Esophagus (tissue), 2 donors: Measurements from ENCODE around the gene IDI1. TPM values are rescaled to one million over a fixed set of nuclear protein-coding genes. Genes with fewer than 3 reads are reported as not detected.
"Not testable (repeated sequence)": the region's sequence is repeated elsewhere in the genome, so short reads cannot be mapped to it uniquely, and the experiment has no call there.

Experiments used
- H3K27ac ChIP-seq, 2 donors: one replicate each; pipeline ENCODE4 v1.5.1; 2013; ENCODE audit warnings: low read depth in 2 of 2, mild to moderate bottlenecking in 2 of 2, inconsistent platforms in 1 of 2, low read length in 1 of 2, moderate library complexity in 1 of 2
- H3K27me3 ChIP-seq, 2 donors: one replicate each; pipeline ENCODE4 v1.6.1; 2013; ENCODE audit warnings: low read length in 2 of 2, control low read depth in 1 of 2, mild to moderate bottlenecking in 1 of 2; ENCODE audit not compliant: insufficient read depth in 2 of 2, control insufficient read depth in 1 of 2
- H3K36me3 ChIP-seq, 2 donors: one replicate each; pipeline ENCODE4 v1.6.1; 2013; ENCODE audit warnings: low read length in 1 of 2; ENCODE audit not compliant: control insufficient read depth in 2 of 2, insufficient read depth in 2 of 2
- H3K4me1 ChIP-seq, 2 donors: one replicate each; pipeline ENCODE4 v1.6.1; 2013; ENCODE audit warnings: low read length in 1 of 2; ENCODE audit not compliant: control insufficient read depth in 2 of 2, insufficient read depth in 2 of 2
- H3K4me3 ChIP-seq, 2 donors: one replicate each; pipeline ENCODE4 v1.5.1; 2013; ENCODE audit warnings: low read length in 2 of 2, mild to moderate bottlenecking in 2 of 2, low read depth in 1 of 2, moderate library complexity in 1 of 2
- H3K9me3 ChIP-seq, 2 donors: one replicate each; pipeline ENCODE4 v1.6.1; 2013; ENCODE audit warnings: mild to moderate bottlenecking in 2 of 2, low read depth in 1 of 2, low read length in 1 of 2, moderate library complexity in 1 of 2; ENCODE audit not compliant: control insufficient read depth in 2 of 2, insufficient read depth in 1 of 2
- WGBS, 2 donors: extraction: QIAGEN DNeasy Blood & Tissue Kit; methylation state at CpG; one replicate each; pipeline ENCODE4 v1.1.7; 2013; 5-methylcytosine and 5-hydroxymethylcytosine counted together
- polyA plus RNA-seq, 2 donors: library from polyadenylated mRNA; stranded (reverse); fragments of 200-250 nt; gene quantifications; one replicate each; pipeline ENCODE4 v1.2.3, GENCODE V29; 2013
- donor health status: healthy with polysubstance abuse.
- donor health status: Bipolar disorder and iron deficiency.

IDI1 gene
- polyA plus RNA-seq, 2 donors: 44.5 to 51.4 TPM

DNA sequence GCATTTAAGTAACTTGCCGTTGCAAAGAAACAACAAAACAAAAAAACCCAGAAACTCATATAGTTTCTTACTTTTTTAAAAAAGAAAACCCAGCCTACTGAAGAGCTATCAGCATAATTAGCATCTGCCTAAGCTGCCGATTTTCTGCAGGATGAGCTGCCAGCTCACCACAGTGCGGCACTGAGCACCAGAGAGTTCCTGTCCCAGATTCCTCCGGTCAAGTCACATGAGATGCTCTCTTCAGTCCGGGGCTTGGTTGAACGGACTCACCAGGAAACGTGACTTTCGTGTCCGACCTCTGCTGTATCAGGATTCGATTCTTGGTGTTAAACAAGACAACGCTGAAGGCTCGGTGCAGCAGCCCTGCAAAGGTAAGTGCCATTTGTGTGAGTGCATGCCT, 26.5 kb downstream of the IDI1 start:
- Histone ChIP-seq H3K9me3 (no peaks in the 10 kb centered on the region), H3K27ac (no peak overlapping the region), H3K36me3 (peaks cover 2 to 9% of the 10 kb centered on the region in 2 donors), H3K27me3 (no peaks in the 10 kb centered on the region), H3K4me1 (no peaks in the 10 kb centered on the region), H3K4me3 (no peak overlapping the region)
- WGBS, 2 donors: 80 to 87% methylated on average over 12 of the region's 12 CpGs

DNA sequence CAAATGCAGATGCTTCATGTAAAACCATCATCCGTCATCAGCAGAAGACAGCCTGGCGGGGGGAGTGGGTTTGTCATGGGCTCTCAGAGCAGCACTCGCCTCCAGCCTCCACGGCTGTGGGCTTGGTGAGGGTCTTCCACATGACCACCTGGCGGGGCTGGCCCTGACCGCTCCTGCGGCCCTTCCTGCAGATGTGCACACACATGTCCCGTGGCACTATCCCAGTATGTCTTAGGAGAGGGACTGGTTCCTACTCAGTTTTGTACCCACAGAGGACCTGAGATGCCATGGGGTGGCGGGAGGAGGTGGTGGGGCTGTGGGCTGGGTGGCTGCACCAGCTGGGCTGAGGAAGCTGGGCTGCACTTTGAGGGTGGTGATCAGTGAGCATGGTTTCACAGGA, 28.0 kb downstream of the IDI1 start:
- H3K27ac ChIP-seq: no peak overlapping the region
- H3K27me3 ChIP-seq: no peaks in the 10 kb centered on the region
- H3K4me3 ChIP-seq: no peak overlapping the region
- H3K9me3 ChIP-seq: no peaks in the 10 kb centered on the region
- 90 to 95% methylated on average over 9 of the region's 9 CpGs for WGBS, 2 donors
- H3K4me1 ChIP-seq: no peaks in the 10 kb centered on the region
- H3K36me3 ChIP-seq: peaks cover 4 to 14% of the 10 kb centered on the region in 2 donors

DNA sequence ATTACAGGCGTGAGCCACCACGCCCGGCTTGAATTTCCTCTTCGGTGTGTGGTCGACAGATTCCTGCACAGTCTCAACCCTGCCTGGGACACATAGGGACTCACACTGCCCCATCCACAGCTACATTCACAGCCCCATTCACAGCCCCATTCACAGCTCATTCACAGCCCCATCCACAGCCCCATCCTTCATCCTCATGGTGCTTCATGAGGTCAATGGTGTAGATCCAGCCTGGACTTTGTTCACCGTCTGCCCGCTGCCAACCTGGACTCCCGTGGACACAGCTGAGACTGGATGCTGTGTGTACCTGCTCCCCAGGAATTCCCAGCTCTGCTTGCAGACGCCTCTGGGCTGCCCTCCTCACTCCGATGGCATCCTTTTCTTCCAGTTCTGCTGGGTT, 28.5 kb downstream of the IDI1 start:
- no peaks in the 10 kb centered on the region for H3K27me3 ChIP-seq
- no peak overlapping the region for H3K4me3 ChIP-seq
- 92 to 93% methylated on average over 10 of the region's 10 CpGs for WGBS, 2 donors
- H3K27ac ChIP-seq: no peak overlapping the region
- H3K4me1 ChIP-seq: no peaks in the 10 kb centered on the region
- H3K36me3 ChIP-seq: peaks cover 7 to 19% of the 10 kb centered on the region in 2 donors
- no peaks in the 10 kb centered on the region for H3K9me3 ChIP-seq

DNA sequence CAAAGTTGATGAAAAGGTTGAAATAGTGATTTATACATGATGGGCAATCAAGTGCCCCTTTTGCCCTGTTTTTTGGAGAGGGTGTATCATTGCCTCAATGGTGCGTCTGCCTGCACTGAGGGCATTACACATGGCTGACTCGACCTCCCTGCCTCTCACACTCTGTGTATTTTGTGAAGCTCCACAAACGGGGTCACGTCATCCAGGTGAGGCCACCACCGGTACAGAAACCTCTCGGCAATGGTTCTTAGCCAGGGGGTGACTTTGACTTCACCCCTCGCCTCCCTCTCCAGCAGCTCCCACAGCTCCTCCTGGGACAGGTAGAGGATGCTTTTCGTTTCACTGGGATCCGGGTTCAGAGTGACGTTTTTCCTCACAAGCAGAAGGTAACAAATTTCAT, 29.6 kb downstream of the IDI1 start:
- Histone ChIP-seq H3K9me3 (no peaks in the 10 kb centered on the region), H3K27me3 (no peaks in the 10 kb centered on the region), H3K27ac (no peak overlapping the region), H3K4me1 (no peaks in the 10 kb centered on the region), H3K36me3 (peaks cover 9 to 20% of the 10 kb centered on the region in 2 donors), H3K4me3 (no peak overlapping the region)
- WGBS, 2 donors: 89 to 93% methylated on average over 10 of the region's 10 CpGs

DNA sequence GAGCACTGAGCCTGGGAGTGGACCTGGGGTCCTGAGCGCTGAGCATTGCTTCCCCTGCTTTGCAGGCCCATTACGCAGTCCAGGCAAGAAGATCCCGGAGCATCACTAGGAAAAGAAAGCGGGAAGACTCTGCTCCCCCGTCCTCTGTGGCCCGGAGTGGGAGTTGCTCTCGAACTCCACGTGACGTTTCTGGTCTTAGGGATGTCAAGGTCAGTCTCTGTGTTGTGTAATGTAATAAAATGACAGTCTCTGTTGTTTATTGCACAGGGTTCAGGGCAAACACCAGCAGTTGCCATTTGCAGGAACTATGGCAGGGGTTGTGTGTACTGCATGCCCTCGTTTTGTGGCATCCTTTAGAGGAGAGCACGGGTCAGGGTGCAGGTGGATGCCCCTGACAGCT, 33.2 kb downstream of the IDI1 start:
- Histone ChIP-seq H3K4me1 (no peaks in the 10 kb centered on the region), H3K36me3 (peaks cover 22 to 38% of the 10 kb centered on the region in 2 donors), H3K27me3 (no peaks in the 10 kb centered on the region), H3K4me3 (no peak overlapping the region), H3K27ac (no peak overlapping the region), H3K9me3 (no peaks in the 10 kb centered on the region)
- 93 to 96% methylated on average over 11 of the region's 11 CpGs for WGBS, 2 donors

DNA sequence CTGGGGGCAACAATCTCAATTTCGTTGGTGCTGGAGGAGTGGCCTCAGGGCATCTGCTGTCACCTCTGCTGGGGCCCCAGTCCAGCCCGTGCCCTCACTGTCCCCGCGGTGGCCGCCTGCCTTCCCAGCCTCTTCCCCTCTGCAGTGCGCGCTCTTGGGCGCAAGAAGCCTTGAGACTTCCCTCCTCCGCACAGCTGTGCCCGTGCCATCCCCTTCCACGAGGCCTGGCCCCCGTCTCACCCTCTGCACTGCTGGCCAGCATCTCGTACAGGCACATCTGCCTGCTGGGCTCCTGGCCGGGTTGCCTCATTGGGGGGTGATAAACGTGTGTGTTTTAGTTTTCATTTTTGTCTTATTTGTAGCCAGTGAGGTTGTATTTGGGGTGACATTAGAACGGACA, 37.2 kb downstream of the IDI1 start:
- Histone ChIP-seq H3K9me3 (peaks cover 0 to under 1% of the 10 kb centered on the region in 2 donors), H3K4me3 (no peak overlapping the region), H3K27me3 (no peaks in the 10 kb centered on the region), H3K4me1 (no peaks in the 10 kb centered on the region), H3K36me3 (peaks cover 33 to 46% of the 10 kb centered on the region in 2 donors), H3K27ac (no peak overlapping the region)
- 95% methylated on average over 16 of the region's 16 CpGs for WGBS, 2 donors

DNA sequence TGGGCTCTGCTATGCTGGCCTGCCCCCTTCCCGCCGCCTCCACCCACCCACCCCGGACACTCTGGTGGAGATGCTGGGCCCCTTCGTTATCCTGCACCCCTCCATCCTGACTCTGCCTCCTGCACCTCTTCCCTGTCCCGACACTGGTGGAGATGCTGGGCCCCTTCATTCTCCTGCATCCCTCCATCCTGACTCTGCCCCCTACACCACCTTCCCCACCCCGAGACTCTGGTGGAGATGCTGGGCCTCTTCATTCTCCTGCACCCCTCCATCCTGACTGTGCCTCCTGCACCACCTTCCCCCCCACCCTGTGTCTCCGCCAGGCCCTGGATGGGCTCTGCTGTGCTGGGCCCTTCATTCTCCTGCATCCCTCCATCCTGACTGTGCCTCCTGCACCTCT, 38.2 kb downstream of the IDI1 start:
- Histone ChIP-seq H3K4me3 (no peak overlapping the region), H3K27me3 (no peaks in the 10 kb centered on the region), H3K27ac (no peak overlapping the region), H3K4me1 (no peaks in the 10 kb centered on the region), H3K9me3 (peaks cover 0 to 3% of the 10 kb centered on the region in 2 donors), H3K36me3 (peaks cover 33 to 48% of the 10 kb centered on the region in 2 donors)
- WGBS, 2 donors: 91 to 95% methylated on average over 7 of the region's 7 CpGs

DNA sequence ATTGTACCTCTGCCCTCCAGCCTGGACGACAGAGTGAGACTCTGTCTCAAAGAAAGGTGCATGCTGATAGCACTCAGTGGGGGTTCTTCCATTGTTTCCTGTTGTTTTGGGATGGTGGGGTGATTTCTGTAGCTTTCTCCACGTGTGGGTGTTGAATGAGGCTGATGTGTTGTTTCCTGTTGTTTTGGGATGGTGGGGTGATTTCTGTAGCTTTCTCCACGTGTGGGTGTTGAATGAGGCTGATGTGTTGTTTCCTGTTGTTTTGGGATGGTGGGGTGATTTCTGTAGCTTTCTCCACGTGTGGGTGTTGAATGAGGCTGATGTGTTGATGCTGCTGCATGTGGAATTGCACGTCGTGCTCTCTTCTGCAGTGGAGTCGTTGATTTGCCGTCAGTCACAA, 39.0 kb downstream of the IDI1 start:
- H3K36me3 ChIP-seq: peaks cover 33 to 46% of the 10 kb centered on the region in 2 donors
- not testable (repeated sequence) for H3K27me3 ChIP-seq, H3K4me3 ChIP-seq, H3K4me1 ChIP-seq, H3K27ac ChIP-seq, H3K9me3 ChIP-seq
- 70 to 71% methylated on average over 7 to 8 of the region's 8 CpGs for WGBS, 2 donors

DNA sequence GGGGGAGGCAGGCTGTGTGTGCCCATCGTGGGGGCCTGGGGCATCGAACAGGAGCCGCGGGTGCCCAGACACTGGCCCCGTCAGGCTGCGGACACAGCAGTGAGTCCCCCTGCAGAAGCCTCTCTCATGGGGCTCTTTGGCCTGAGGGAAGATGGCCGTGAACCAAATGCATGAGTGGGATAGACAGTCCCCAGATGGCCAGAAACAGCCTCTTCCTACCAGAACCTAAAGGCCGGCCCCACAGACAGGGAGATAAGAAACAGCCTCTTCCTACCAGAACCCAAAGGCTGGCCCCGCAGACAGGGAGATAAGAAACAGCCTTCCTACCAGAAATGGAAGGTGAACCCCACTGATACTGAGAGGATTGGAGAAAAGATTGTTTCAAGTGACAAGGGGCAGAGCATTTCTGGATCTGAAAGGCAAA, 39.8 kb downstream of the IDI1 start:
- Histone ChIP-seq H3K27ac (no peak overlapping the region), H3K36me3 (peaks cover 36 to 51% of the 10 kb centered on the region in 2 donors), H3K27me3 (no peaks in the 10 kb centered on the region), H3K9me3 (peaks cover 0 to 3% of the 10 kb centered on the region in 2 donors), H3K4me1 (no peaks in the 10 kb centered on the region), H3K4me3 (no peak overlapping the region)
- 93 to 96% methylated on average over 9 of the region's 9 CpGs for WGBS, 2 donors

DNA sequence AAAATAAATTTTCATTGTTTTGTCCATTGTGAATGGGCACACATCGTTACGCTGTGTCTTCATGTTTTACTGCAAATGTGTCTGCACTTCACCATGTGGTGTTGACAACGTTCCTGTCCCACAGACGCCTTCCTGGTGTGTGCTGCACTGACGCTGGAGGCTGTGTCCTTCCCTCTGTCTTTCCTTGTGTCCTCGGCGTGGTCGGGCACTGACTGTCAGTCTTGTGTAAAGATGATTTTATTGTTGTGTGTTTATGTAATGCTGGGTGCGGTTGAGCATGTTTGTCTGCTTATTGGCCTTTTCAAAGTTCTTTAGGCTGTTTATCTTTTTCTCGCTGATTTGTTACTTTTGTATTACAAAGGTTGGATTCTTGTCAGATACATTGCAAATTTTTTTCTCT, 41.3 kb downstream of the IDI1 start:
- 89 to 90% methylated on average over 10 of the region's 10 CpGs for WGBS, 2 donors
- no peak overlapping the region for H3K27ac ChIP-seq
- no peaks in the 10 kb centered on the region for H3K27me3 ChIP-seq
- H3K4me1 ChIP-seq: no peaks in the 10 kb centered on the region
- peaks cover 45 to 55% of the 10 kb centered on the region in 2 donors for H3K36me3 ChIP-seq
- peaks cover 0 to 3% of the 10 kb centered on the region in 2 donors for H3K9me3 ChIP-seq
- no peak overlapping the region for H3K4me3 ChIP-seq
